HFFc6 (cell line): ENCODE data around the gene TESK1. TPM values are rescaled to one million over a fixed set of nuclear protein-coding genes. Genes with fewer than 3 reads are reported as not detected.

Experiments
- DNase-seq: peaks from one replicate; pipeline ENCODE4 v3.0.0-alpha.2; 2018
- H3K27ac Mint-ChIP-seq: 2 replicates; pipeline ENCODE4 v1.8.0; 2020; ENCODE audit warnings: mild to moderate bottlenecking, mixed read lengths
- H3K27me3 Mint-ChIP-seq: 2 replicates; pipeline ENCODE4 v1.8.0; 2021; ENCODE audit warnings: mild to moderate bottlenecking, moderate library complexity, mixed read lengths; ENCODE audit not compliant: insufficient read depth
- H3K36me3 Mint-ChIP-seq: 2 replicates; pipeline ENCODE4 v1.8.0; 2021; ENCODE audit warnings: low read depth, mixed read lengths
- H3K4me1 Mint-ChIP-seq: 2 replicates; pipeline ENCODE4 v1.8.0; 2020; ENCODE audit warnings: low read depth, mixed read lengths
- H3K4me3 Mint-ChIP-seq: 2 replicates; pipeline ENCODE4 v1.8.0; 2020; ENCODE audit warnings: mild to moderate bottlenecking, moderate library complexity, mixed read lengths
- H3K9me3 Mint-ChIP-seq: 2 replicates; pipeline ENCODE4 v1.8.0; 2020; ENCODE audit warnings: mild to moderate bottlenecking, mixed read lengths
- CTCF ChIP-seq: fragments of 200-600 bp; sonication (generic); IDR thresholded peaks from 2 replicates; pipeline ENCODE4 v1.5.0; 2021; ENCODE audit warnings: antibody characterized with exemption, mild to moderate bottlenecking
- total RNA-seq, 6 experiments: library from RNA; stranded (reverse); fragmentation: NEBNext Ultra II Directional; extraction: Animal tissue kit (Norgen Biotek cat#: 25700); gene quantifications; 2 replicates in 1 of 6; 3 replicates in 5 of 6; pipeline ENCODE4 v1.2.3, GENCODE V29; 2021

Gene TESK1
- total RNA-seq, 6 experiments from 2014 or later: 25.4 to 33.2 (median 28.5) TPM

- no peak for DNase-seq
- peaks cover 34% of the 10 kb centered on the region for H3K27me3 Mint-ChIP-seq
- no peaks in the 10 kb centered on the region for H3K9me3 Mint-ChIP-seq
- H3K4me1 Mint-ChIP-seq: no peaks in the 10 kb centered on the region
- H3K36me3 Mint-ChIP-seq: no peaks in the 10 kb centered on the region; the same call in 1 of the 2 replicates
- H3K27ac Mint-ChIP-seq: no peak overlapping the region
- no peak for TF ChIP-seq CTCF
- no peak overlapping the region for H3K4me3 Mint-ChIP-seq
Observed at GRCh38 chr9:35615981-35616680, 11.1 kb downstream of the TESK1 start.

- DNase-seq: no peak
- Mint-ChIP-seq H3K4me3 (peak overlapping the region; percentile 46), H3K9me3 (no peaks in the 10 kb centered on the region), H3K27me3 (peaks cover 34% of the 10 kb centered on the region), H3K4me1 (no peaks in the 10 kb centered on the region), H3K27ac (no peak overlapping the region), H3K36me3 (no peaks in the 10 kb centered on the region; the same call in 1 of the 2 replicates)
- no peak for TF ChIP-seq CTCF
Observed at GRCh38 chr9:35616681-35617459, 11.8 kb downstream of the TESK1 start.

- Mint-ChIP-seq H3K27ac (no peak overlapping the region), H3K4me1 (no peaks in the 10 kb centered on the region), H3K36me3 (no peaks in the 10 kb centered on the region; the same call in 1 of the 2 replicates), H3K27me3 (peaks cover 33% of the 10 kb centered on the region), H3K9me3 (no peaks in the 10 kb centered on the region), H3K4me3 (peak overlapping the region; percentile 46; the same call in 1 of the 2 replicates)
- DNase-seq: no peak
- TF ChIP-seq CTCF: no peak
Observed at GRCh38 chr9:35617548-35617947, 12.5 kb downstream of the TESK1 start.

- TF ChIP-seq CTCF: no peak
- Mint-ChIP-seq H3K27me3 (peaks cover 32% of the 10 kb centered on the region), H3K36me3 (no peaks in the 10 kb centered on the region; the same call in 1 of the 2 replicates), H3K9me3 (no peaks in the 10 kb centered on the region), H3K4me3 (peak within 1 kb of the TSS; percentile 46), H3K27ac (no peak within 1 kb of the TSS), H3K4me1 (no peaks in the 10 kb centered on the region)
- no peak for DNase-seq
Observed at GRCh38 chr9:35618325-35618727, 13.3 kb downstream of the TESK1 start, which contains the start of gene CD72. Gene CD72, minus strand, starts transcription at chr9:35618413. Its CDS starts 110 bp downstream, at chr9:35618303.

GRCh38 chr9:35618854-35619799 lies 14.1 kb downstream of the TESK1 start:
- Mint-ChIP-seq H3K9me3 (no peaks in the 10 kb centered on the region), H3K4me3 (no peak overlapping the region), H3K27ac (no peak overlapping the region), H3K27me3 (peaks cover 29% of the 10 kb centered on the region), H3K4me1 (no peaks in the 10 kb centered on the region), H3K36me3 (no peaks in the 10 kb centered on the region; the same call in 1 of the 2 replicates)
- no peak for DNase-seq
- no peak for TF ChIP-seq CTCF
